GM12878 (cell line): ENCODE data around the gene ZNF365. TPM values are rescaled to one million over a fixed set of nuclear protein-coding genes. Genes with fewer than 3 reads are reported as not detected.

ENCODE experiments used
- BCL11A ChIP-seq: IDR thresholded peaks from 2 replicates; pipeline ENCODE4 v1.6.1; 2011; ENCODE audit warnings: low read depth, low read length
- E2F4 ChIP-seq: IDR thresholded peaks from 2 replicates; pipeline ENCODE4 v1.6.1; 2012; ENCODE audit warnings: low read depth, low read length, improper control_type of control experiment
- MTA3 ChIP-seq: IDR thresholded peaks from 2 replicates; pipeline ENCODE4 v1.6.1; 2012; ENCODE audit warnings: low read length, inconsistent platforms, borderline replicate concordance
- POLR2A ChIP-seq: IDR thresholded peaks from 2 replicates; pipeline ENCODE4 v1.6.1; 2011; ENCODE audit warnings: low read depth, mild to moderate bottlenecking, low read length
- PRDM15 ChIP-seq: fragments of 450-650 bp; formaldehyde crosslinking; IDR thresholded peaks from 2 replicates; pipeline ENCODE4 v1.4.0; 2020; ENCODE audit warnings: mild to moderate bottlenecking, moderate library complexity
- SP1 ChIP-seq: IDR thresholded peaks from one replicate; pipeline ENCODE4 v1.6.1; 2011; ENCODE audit warnings: low read depth, low read length
- polyA plus RNA-seq, 11 experiments: library from polyadenylated mRNA; depleted of rRNA in 4 of 11; unstranded in 6 of 11; stranded (reverse) in 5 of 11; fragments of >200 nt; fragmentation: Nextera tagmentation in 4 of 11; fragmentation: Illumina TruSeq in 1 of 11; extraction: Ambion mirVana in 4 of 11; extraction: Trizol in 1 of 11; gene quantifications; 1 replicate in 1 of 11; 2 replicates in 10 of 11; pipeline versions ENCODE4 v1.2.1 to v1.2.3, GENCODE V29; 2011 to 2016; ENCODE audit warnings: inconsistent platforms in 2 of 11, missing spikeins in 2 of 11, low read depth in 1 of 11
- total RNA-seq, 4 experiments: library from RNA; depleted of rRNA in 3 of 4; stranded (reverse); fragments of >200 nt in 3 of 4; fragmentation: Illumina TruSeq in 1 of 4; extraction: Trizol in 1 of 4; gene quantifications; 2 replicates each; pipeline versions ENCODE4 v1.2.1 to v1.2.3, GENCODE V29; 2013 to 2021
- TF ChIP-seq, protein P1 (sequence below): IDR thresholded peaks from 2 replicates; pipeline ENCODE4 v1.6.1; 2012; ENCODE audit warnings: low read depth, low read length, improper control_type of control experiment

Gene ZNF365
- total and polyA plus RNA-seq, 10 of the 15 experiments (the other 5 are each of a cell fraction or from before 2014, with no cell fraction given), result 0.08 TPM; not detected in 9

GRCh38 chr10:62446627-62447026 is 72.5 kb downstream of the ZNF365 start (continued):
- TF ChIP-seq PRDM15 (CRISPR knock-in tag) (no peak), MTA3 (no peak), POLR2A (no peak), E2F4 (no peak), SP1 (no peak), BCL11A (no peak)
- TF ChIP-seq, protein P1, sequence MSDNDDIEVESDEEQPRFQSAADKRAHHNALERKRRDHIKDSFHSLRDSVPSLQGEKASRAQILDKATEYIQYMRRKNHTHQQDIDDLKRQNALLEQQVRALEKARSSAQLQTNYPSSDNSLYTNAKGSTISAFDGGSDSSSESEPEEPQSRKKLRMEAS, result no peak
